8988T (cell line): Measurements from ENCODE around the gene LRP5.
"Not testable (repeated sequence)": the region's sequence is repeated elsewhere in the genome, so short reads cannot be mapped to it uniquely, and the experiment has no call there.

Experiments
- DNase-seq: peaks from one replicate; pipeline ENCODE4 v3.0.0; 2011

Gene LRP5

DNA sequence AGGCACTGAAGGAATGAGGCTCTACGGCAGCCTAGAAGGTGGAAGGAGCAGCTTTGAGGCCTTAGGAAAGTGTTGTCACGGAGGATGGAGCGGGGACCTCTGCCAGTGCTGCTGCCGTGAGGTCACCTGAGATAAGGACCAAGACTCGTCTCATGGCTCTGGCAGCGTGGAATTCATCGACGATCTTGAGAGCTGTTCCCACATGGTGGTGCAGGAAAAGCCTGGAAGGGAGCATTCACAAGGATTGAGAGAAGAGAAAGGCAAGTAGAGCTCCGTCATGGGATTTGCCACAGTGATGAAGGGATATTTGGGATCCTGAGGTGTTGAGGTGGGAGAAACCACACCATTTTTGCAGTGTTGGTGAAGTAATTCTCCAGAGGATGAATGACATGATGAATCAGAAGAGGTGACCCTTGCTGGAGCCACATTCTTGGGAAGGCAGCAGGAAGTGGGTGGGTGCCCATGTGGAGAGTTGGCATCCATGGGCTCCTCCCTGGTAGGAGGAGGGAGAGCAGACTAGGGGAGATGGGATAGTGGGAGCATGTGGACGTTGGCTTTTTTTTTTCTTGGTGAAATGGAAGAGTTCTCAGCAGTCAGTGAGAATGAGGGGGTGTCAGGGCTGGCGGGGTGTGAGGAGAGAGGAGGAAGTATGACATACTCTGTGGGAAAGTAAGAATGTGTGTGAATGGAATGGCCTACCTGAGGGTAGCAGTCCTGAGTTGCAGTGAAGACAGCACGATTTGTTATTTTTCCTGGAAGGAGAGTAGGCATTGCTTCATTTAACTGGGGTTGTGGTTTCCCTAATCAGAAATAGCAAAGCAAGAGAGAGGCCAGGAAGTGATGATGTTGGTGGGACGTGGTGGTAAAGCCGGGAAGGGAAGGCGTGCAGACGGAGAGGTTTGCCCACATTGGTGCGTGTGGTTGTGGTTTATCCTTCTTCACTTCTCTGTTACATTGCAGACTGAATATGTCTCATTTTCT, 159.3 kb downstream of the LRP5 start:
- peak; percentile 63 for DNase-seq

DNA sequence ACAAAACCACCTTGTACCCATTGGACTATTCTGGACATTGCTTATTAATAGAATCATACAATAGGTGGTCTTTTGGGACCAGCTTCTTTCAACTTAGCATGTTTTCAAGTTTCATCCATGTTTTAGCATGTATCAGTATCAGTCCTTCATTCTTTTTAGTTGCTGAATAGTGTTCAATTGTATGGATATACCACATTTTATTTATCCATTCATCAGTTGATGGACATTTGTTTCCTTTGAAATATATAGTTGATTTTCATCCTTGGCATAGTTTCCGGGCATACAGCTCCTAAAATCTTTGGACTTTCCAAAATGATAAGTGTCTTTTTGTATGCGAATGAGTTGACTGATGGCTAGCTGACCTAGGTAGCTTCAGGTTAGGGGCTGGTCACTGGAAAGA, 160.4 kb downstream of the LRP5 start:
- no peak for DNase-seq

- no peak for DNase-seq
These were observed 161.3 kb downstream of the LRP5 start for GRCh38 chr11:68473693-68474092.

DNA sequence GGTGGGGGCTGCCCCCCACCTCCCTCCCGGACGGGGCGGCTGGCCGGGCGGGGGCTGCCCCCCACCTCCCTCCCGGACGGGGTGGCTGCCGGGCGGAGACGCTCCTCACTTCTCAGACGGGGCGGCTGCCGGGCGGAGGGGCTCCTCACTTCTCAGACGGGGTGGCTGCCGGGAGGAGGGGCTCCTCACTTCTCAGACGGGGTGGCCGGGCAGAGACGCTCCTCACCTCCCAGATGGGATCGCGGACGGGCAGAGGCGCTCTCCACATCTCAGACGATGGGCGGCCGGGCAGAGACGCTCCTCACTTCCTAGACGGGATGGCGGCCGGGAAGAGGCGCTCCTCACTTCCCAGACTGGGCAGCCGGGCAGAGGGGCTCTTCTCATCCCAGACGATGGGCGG, 163.2 kb downstream of the LRP5 start:
- DNase-seq: not testable (repeated sequence)

DNA sequence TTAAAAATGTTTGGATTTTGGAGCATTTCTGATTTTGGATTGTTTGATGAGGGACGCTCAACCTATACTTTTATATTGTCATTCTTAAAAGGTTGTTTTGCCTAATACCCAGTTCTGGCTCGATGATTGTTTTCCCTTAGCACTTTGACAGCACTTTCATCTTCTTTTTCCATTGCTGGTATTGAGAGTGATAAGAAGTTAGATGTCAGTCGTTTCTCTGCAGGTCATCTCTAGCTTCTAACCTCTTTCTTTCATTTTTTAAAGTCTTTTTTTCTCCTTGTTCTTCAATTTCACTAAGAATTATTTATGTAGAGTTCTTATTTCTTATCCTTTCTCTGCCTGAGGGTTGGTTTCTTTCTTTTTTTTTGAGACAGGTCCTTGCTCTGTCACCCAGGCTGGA, 167.0 kb downstream of the LRP5 start:
- no peak for DNase-seq

DNA sequence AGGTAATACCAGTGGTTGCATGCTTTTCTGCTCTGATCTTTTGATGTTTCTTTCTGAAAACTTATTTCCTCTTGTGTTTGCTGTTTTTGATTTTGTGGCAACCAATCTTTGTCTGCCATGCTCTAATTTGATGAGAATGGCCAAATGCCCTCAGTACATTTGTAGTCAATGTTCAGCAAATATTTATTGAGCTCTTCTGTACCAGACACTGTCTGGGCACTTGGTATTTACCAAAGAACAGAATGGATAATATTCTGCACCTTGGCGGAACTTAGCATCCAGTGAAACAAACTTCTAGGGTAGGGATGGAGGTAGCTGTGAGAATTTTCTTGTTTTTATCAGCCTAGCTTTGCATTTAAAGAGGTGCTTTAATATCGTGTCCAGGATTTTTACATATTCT, 167.8 kb downstream of the LRP5 start:
- DNase-seq: no peak

GRCh38 chr11:68480852-68481510, 168.6 kb downstream of the LRP5 start:
- no peak for DNase-seq

- no peak for DNase-seq
These were observed 169.3 kb downstream of the LRP5 start for GRCh38 chr11:68481579-68482240.

GRCh38 chr11:68488623-68489022, 176.2 kb downstream of the LRP5 start:
- DNase-seq: no peak

DNA sequence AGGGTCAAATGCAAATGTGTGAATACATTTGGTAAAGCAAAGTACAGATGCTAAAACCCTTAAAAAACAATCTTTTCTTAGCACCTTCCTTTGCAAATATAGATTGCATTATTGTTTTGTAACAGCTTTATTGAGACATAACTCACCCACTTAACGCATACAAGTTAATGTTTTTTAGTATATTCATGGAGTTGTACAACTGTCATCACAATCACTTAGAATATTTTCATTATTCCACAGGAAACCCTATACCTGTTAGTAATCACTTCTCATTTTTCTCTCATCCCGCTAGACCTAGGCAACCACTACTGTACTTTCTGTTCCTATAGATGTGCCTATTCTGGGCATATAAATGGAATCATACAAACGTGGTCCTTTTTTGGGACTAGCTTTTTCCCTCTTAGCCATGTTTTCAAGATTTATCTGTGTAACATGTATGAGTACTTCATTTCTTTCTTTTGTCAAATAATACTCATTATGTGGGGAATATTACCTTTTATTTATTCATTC, 182.9 kb downstream of the LRP5 start:
- DNase-seq: no peak

DNA sequence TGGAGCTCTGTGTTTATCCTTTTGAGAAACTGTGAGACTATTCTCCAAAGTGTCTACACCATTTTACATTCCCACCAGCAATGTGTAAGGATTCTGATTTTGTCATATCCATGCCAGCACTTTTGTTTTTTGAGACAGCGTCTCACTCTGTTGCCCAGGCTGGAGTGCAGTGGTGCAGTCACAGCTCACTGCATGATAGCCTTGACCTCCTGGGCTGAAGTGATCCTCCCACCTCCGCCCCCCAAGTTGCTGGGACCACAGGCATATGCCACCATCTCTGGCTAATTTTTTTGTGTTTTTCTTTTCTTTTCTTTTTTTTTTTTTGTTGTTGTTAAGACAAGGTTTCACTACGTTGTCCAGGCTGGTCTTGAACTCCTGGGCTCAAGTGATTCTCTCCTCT, 183.5 kb downstream of the LRP5 start:
- no peak for DNase-seq

DNA sequence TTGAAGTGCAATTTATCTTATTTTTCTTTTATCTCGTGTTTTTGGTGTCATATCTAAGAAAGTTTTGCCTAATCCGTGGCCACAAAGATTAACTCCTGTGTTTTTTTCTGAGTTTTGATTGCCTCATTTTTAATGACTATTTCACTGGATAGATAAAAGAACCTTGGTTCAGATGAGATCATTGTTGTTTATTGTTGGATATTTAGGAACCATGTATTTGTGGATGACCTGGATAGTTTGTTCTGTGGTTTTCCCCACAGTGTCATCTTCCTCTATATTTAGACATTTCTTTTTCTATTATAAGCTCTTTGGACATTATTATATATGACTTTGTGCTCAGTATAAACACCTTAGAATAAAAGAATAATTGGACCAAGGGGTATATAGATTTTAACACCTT, 185.4 kb downstream of the LRP5 start:
- no peak for DNase-seq

DNA sequence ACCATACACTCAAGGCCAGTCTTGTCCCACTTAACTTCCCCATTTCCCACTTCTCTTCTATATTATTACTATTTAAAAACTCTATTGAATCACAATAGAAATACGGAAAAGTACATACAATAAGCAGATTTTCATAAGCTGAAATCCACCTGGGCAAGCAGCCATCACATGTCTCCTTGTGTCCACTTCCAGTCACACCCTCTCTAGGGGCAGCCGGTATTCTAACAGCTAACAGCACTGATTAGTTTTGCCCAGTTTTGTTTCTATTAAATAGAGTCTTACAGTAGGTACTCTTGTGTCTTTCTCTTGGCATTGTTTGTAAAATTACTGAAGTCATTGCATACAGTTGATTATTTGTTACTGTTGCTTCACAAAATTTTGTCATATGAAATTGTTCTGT, 185.9 kb downstream of the LRP5 start:
- no peak for DNase-seq
